ENCODE results near the gene PFDN1.
"Not testable (repeated sequence)": the region's sequence is repeated elsewhere in the genome, so short reads cannot be mapped to it uniquely, and the experiment has no call there.

PFDN1 gene

GRCh38 chr5:140214831-140215230 is 88.1 kb downstream of the PFDN1 start:
- no peak for DNase-seq (ENCODE audit: low read depth in 2 of 2)

- no peak for DNase-seq (ENCODE audit: low read depth in 2 of 2)
These were observed 89.4 kb downstream of the PFDN1 start for GRCh38 chr5:140213370-140213983.

- DNase-seq (ENCODE audit: low read depth in 2 of 2): no peak
These were observed 94.8 kb downstream of the PFDN1 start for GRCh38 chr5:140208065-140208464.

- DNase-seq (ENCODE audit: low read depth in 2 of 2): no peak
These were observed 95.5 kb downstream of the PFDN1 start for GRCh38 chr5:140207250-140207964.

- no peak for DNase-seq (ENCODE audit: low read depth in 2 of 2)
These were observed 96.9 kb downstream of the PFDN1 start for GRCh38 chr5:140205952-140206351.

- no peak for DNase-seq (ENCODE audit: low read depth in 2 of 2)
These were observed 97.7 kb downstream of the PFDN1 start for GRCh38 chr5:140205216-140205615.

GRCh38 chr5:140202610-140203009 is 100.3 kb downstream of the PFDN1 start:
- DNase-seq (ENCODE audit: low read depth in 2 of 2): no peak

GRCh38 chr5:140202078-140202477 is 100.8 kb downstream of the PFDN1 start:
- no peak for DNase-seq (ENCODE audit: low read depth in 2 of 2)

GRCh38 chr5:140198915-140199314 is 104.0 kb downstream of the PFDN1 start:
- not testable (repeated sequence) for DNase-seq (ENCODE audit: low read depth in 2 of 2)

- DNase-seq (ENCODE audit: low read depth in 2 of 2): no peak
These were observed 105.9 kb downstream of the PFDN1 start for GRCh38 chr5:140197023-140197422.

GRCh38 chr5:140196115-140196814 is 106.6 kb downstream of the PFDN1 start:
- DNase-seq (ENCODE audit: low read depth in 2 of 2): no peak

Measured in fibroblast of skin of left quadriceps (primary cell).